Astrocyte (in vitro differentiated cells and primary cell): ENCODE measurements around the gene CES5A. TPM values are rescaled to one million over a fixed set of nuclear protein-coding genes. Genes with fewer than 3 reads are reported as not detected.

Source experiments
- DNase-seq: peaks from one replicate; pipeline ENCODE4 v3.0.0-alpha.2; 2010; ENCODE audit warnings: low read depth
- FAIRE-seq: peaks from 2 replicates; lab custom pipeline; 2011; peaks lifted over from hg19 to GRCh38; lab: Jason Lieb, UNC
- H2AFZ ChIP-seq: 2 replicates; pipeline ENCODE4 v1.6.0; 2012; ENCODE audit warnings: low read depth, low read length, inconsistent platforms
- H3K27ac ChIP-seq: 2 replicates; pipeline ENCODE4 v1.5.1; 2011; ENCODE audit warnings: low read depth, low read length, inconsistent platforms
- H3K27me3 ChIP-seq: 2 replicates; pipeline ENCODE4 v1.6.0; 2011; ENCODE audit warnings: low read length, inconsistent platforms; ENCODE audit not compliant: insufficient read depth
- H3K36me3 ChIP-seq: 2 replicates; pipeline ENCODE4 v1.5.1; 2011; ENCODE audit warnings: low read length, inconsistent platforms; ENCODE audit not compliant: insufficient read depth
- H3K4me1 ChIP-seq: 2 replicates; pipeline ENCODE4 v1.5.1; 2011; ENCODE audit warnings: low read length, inconsistent platforms; ENCODE audit not compliant: insufficient read depth
- H3K4me2 ChIP-seq: 2 replicates; pipeline ENCODE4 v1.6.0; 2012; ENCODE audit warnings: low read length, inconsistent platforms
- H3K4me3 ChIP-seq: 2 replicates; pipeline ENCODE4 v1.5.1; 2011; ENCODE audit warnings: low read depth, mild to moderate bottlenecking, low read length, inconsistent platforms; ENCODE audit not compliant: insufficient read depth
- H3K79me2 ChIP-seq: 2 replicates; pipeline ENCODE4 v1.6.0; 2012; ENCODE audit warnings: mild to moderate bottlenecking, low read length, inconsistent platforms; ENCODE audit not compliant: insufficient read depth
- H3K9ac ChIP-seq: 2 replicates; pipeline ENCODE4 v1.6.0; 2012; ENCODE audit warnings: mild to moderate bottlenecking, low read length, inconsistent platforms
- H3K9me3 ChIP-seq: 2 replicates; pipeline ENCODE4 v1.5.1; 2012; ENCODE audit warnings: low read depth, mild to moderate bottlenecking, low read length, inconsistent platforms; ENCODE audit not compliant: insufficient read depth
- H4K20me1 ChIP-seq: 2 replicates; pipeline ENCODE4 v1.6.0; 2012; ENCODE audit warnings: low read length, inconsistent platforms; ENCODE audit not compliant: insufficient read depth
- H3K27ac Mint-ChIP-seq: one replicate; pipeline ENCODE4 v1.8.0; 2021; ENCODE audit warnings: mild to moderate bottlenecking, mixed read lengths; ENCODE audit not compliant: unreplicated experiment
- H3K27me3 Mint-ChIP-seq: one replicate; pipeline ENCODE4 v1.8.0; 2021; ENCODE audit warnings: low read depth, mixed read lengths; ENCODE audit not compliant: unreplicated experiment
- H3K36me3 Mint-ChIP-seq: one replicate; pipeline ENCODE4 v1.8.0; 2021; ENCODE audit warnings: low read depth, mixed read lengths; ENCODE audit not compliant: unreplicated experiment
- H3K4me1 Mint-ChIP-seq: one replicate; pipeline ENCODE4 v1.8.0; 2021; ENCODE audit warnings: low read depth, mixed read lengths; ENCODE audit not compliant: unreplicated experiment
- H3K4me3 Mint-ChIP-seq: one replicate; pipeline ENCODE4 v1.8.0; 2021; ENCODE audit warnings: mild to moderate bottlenecking, moderate library complexity, mixed read lengths; ENCODE audit not compliant: unreplicated experiment
- H3K9me3 Mint-ChIP-seq: one replicate; pipeline ENCODE4 v1.8.0; 2021; ENCODE audit warnings: mild to moderate bottlenecking, mixed read lengths; ENCODE audit not compliant: unreplicated experiment
- EZH2 ChIP-seq: IDR thresholded peaks from 2 replicates; pipeline ENCODE4 v1.6.1; 2012; ENCODE audit warnings: mild to moderate bottlenecking, low read length, inconsistent platforms; ENCODE audit not compliant: insufficient read depth
- total RNA-seq: library from RNA; stranded (reverse); gene quantifications from 2 replicates; pipeline ENCODE4 v1.2.1, GENCODE V29; 2021
- TF ChIP-seq, protein P1 (sequence below): IDR thresholded peaks from 2 replicates; pipeline ENCODE4 v1.5.1; 2011; ENCODE audit warnings: low read depth, mild to moderate bottlenecking, inconsistent platforms, low read length, moderate library complexity; ENCODE audit not compliant: insufficient read depth

Gene CES5A
- total RNA-seq, 1 donor from 2014 or later = not detected

- Histone ChIP-seq H3K79me2 (no peaks in the 10 kb centered on the region), H3K4me1 (no peaks in the 10 kb centered on the region), H3K4me2 (no peak overlapping the region), H3K27me3 (no peaks in the 10 kb centered on the region), H3K9me3 (no peaks in the 10 kb centered on the region), H3K9ac (no peak overlapping the region), H3K27ac (no peak overlapping the region), H2AFZ (no peak overlapping the region), H3K36me3 (no peaks in the 10 kb centered on the region), H4K20me1 (no peaks in the 10 kb centered on the region), H3K4me3 (no peak overlapping the region)
- no peaks in the 10 kb centered on the region for H3K36me3 Mint-ChIP-seq
- DNase-seq (no peak), FAIRE-seq (no peak)
- no peak overlapping the region for H3K4me3 Mint-ChIP-seq
- H3K4me1 Mint-ChIP-seq = no peaks in the 10 kb centered on the region
- peaks cover 13% of the 10 kb centered on the region for H3K9me3 Mint-ChIP-seq
- H3K27me3 Mint-ChIP-seq = peaks cover 16% of the 10 kb centered on the region
- no peak overlapping the region for H3K27ac Mint-ChIP-seq
- TF ChIP-seq, protein P1, sequence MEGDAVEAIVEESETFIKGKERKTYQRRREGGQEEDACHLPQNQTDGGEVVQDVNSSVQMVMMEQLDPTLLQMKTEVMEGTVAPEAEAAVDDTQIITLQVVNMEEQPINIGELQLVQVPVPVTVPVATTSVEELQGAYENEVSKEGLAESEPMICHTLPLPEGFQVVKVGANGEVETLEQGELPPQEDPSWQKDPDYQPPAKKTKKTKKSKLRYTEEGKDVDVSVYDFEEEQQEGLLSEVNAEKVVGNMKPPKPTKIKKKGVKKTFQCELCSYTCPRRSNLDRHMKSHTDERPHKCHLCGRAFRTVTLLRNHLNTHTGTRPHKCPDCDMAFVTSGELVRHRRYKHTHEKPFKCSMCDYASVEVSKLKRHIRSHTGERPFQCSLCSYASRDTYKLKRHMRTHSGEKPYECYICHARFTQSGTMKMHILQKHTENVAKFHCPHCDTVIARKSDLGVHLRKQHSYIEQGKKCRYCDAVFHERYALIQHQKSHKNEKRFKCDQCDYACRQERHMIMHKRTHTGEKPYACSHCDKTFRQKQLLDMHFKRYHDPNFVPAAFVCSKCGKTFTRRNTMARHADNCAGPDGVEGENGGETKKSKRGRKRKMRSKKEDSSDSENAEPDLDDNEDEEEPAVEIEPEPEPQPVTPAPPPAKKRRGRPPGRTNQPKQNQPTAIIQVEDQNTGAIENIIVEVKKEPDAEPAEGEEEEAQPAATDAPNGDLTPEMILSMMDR = no peak
- TF ChIP-seq EZH2 = no peak
Measured at GRCh38 chr16:55901566-55902217, 26.5 kb upstream of the CES5A start.

DNA sequence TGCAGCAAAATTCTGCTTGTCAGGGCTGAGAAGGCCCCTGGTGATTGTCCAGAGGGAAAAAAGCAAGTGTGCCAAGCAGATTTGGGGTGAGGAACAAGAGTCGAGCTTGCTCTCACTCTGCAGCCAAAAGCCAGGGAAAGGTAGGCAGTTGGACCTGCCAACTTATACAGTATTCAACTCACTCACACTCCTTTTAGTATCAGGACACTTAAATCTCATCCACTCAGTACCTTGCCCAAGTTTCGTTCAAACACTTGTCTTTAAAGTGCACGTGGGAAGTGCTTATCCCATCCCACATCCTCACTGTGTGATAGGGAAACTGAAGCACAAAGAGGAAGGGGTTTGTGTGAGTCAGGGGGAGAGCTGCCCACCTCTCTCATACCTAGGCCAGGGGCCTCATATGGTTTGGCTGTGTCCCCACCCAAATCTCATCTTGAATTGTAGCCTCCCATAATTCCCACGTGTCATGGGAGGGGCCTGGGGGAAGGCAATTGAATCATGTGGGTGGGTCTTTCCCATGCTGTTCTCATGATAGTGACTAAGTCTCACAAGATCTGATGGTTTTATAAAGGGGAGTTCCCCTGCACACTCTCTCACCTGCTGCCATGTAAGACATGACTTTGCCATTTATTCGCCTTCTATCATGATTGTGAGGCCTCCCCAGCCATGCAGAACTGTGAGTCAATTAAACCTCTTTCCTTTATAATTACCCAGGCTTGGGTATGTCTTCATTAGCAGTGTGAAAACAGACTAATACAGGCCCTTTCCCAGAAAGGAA is 25.6 kb upstream of the CES5A start:
- Mint-ChIP-seq H3K9me3 (peaks cover 13% of the 10 kb centered on the region), H3K36me3 (no peaks in the 10 kb centered on the region), H3K4me3 (no peak overlapping the region), H3K27ac (no peak overlapping the region), H3K27me3 (peaks cover 10% of the 10 kb centered on the region), H3K4me1 (no peaks in the 10 kb centered on the region)
- H3K4me2 ChIP-seq = no peak overlapping the region
- no peak for DNase-seq
- no peaks in the 10 kb centered on the region for H3K9me3 ChIP-seq
- TF ChIP-seq, protein P1 = no peak
- TF ChIP-seq EZH2 = no peak
- no peak overlapping the region for H2AFZ ChIP-seq
- H3K4me1 ChIP-seq = no peaks in the 10 kb centered on the region
- no peaks in the 10 kb centered on the region for H4K20me1 ChIP-seq
- no peak for FAIRE-seq
- no peak overlapping the region for H3K27ac ChIP-seq
- no peaks in the 10 kb centered on the region for H3K27me3 ChIP-seq
- H3K9ac ChIP-seq = no peak overlapping the region
- H3K4me3 ChIP-seq = no peak overlapping the region
- H3K79me2 ChIP-seq = no peaks in the 10 kb centered on the region
- H3K36me3 ChIP-seq = no peaks in the 10 kb centered on the region

DNA sequence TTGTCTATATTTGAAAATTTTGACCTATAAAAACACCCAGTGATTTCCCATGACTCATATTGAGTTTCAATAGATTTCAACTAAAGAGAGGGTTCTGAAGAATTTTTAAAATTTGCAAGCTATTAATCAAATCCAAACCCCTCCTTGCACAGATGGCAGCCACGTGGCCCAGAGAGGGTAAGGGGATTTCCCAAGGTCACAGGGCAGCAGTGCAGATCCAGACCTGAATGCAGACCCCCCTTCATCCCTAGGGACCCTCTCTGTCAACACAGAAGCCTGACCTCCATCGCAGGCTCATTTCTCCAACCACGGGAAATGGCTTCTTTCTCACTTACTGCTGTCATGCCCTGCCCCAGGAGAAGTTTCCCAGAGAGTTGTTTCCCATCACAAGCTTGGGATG is 24.7 kb upstream of the CES5A start:
- TF ChIP-seq EZH2 = no peak
- TF ChIP-seq, protein P1 = no peak
- Histone ChIP-seq H4K20me1 (no peaks in the 10 kb centered on the region), H3K9ac (no peak overlapping the region), H3K79me2 (no peaks in the 10 kb centered on the region), H3K4me3 (no peak overlapping the region), H2AFZ (no peak overlapping the region), H3K27ac (no peak overlapping the region), H3K27me3 (no peaks in the 10 kb centered on the region), H3K4me2 (no peak overlapping the region), H3K36me3 (no peaks in the 10 kb centered on the region), H3K4me1 (no peaks in the 10 kb centered on the region), H3K9me3 (no peaks in the 10 kb centered on the region)
- FAIRE-seq (no peak), DNase-seq (no peak)
- Mint-ChIP-seq H3K9me3 (peaks cover 15% of the 10 kb centered on the region), H3K36me3 (no peaks in the 10 kb centered on the region), H3K4me3 (no peak overlapping the region), H3K27ac (no peak overlapping the region), H3K27me3 (peaks cover 7% of the 10 kb centered on the region), H3K4me1 (no peaks in the 10 kb centered on the region)
